NCI-H1105 treated with DMSO at 0.1 percent for 48 hours (cell line): ENCODE data around the gene BRSK2.

Experiments
- DNase-seq: peaks from one replicate; lab custom pipeline; 2025; lab: John Stamatoyannopoulos, UW

Gene BRSK2

DNA sequence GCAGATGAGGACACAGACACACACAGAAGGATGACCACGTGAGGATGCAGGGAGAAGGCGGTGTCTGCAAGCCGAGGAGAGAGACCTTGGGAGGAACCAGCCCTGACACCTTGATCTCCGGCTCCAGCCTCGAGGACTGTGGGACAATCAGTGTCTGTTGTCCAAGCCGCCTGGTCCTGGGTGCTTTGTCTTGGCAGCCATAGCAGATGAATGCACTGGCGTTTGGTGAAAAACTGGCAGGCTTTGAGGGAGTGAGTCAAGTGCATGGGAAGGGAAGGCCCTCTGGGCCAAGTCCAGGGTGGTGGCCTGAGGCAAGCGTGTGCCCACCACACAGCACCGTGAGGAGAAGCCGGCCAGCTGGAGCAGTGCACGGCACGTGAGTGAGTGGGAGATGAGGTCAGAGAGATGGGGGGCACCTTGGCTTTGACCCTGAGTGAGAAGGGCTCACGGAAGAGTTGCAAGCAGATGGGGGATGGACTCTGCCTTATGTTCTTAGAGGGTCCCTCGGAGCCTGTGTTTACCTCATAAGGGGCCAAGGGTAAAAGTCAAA, 12.4 kb upstream of the BRSK2 start:
- no peak for DNase-seq

DNA sequence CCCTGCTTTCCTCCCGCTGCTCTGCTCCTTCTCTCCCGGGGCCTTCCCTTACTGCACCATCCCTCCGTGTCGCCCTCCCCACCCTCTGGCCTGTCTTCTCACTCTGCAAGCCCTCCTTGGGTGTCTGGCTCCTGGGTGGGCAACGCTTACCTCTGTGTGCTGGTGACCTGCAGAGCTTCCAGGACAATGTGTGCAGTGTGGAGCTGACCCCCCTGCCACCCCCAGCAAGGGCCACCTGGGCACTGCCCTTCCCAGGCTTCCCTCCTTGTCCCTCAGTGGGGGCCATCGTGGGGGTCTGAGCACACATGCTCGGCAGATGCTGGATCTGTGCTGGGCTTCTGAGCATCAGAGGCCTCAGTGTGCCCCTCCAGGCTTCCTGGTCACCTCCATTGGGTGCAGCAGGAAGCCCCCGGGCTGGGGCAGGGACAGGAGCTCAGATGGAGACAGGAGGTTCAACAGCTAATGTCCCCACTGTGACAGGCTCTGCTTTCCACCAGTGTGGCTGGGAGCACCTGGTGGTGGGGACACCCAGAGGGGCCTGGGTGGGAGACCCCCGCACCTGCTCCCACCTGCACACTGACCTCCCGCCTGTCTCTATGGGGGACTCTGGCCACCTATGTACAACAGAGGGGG, 7.8 kb upstream of the BRSK2 start:
- DNase-seq: no peak

GRCh38 chr11:1382429-1382828, 7.3 kb upstream of the BRSK2 start:
- no peak for DNase-seq

- DNase-seq: peak; percentile 73
Measured at GRCh38 chr11:1382831-1383607, 6.7 kb upstream of the BRSK2 start.

GRCh38 chr11:1384199-1384970, 5.3 kb upstream of the BRSK2 start:
- no peak for DNase-seq

- DNase-seq: no peak
Measured at GRCh38 chr11:1387521-1387920, 2.2 kb upstream of the BRSK2 start.

- DNase-seq: no peak
Measured at GRCh38 chr11:1387961-1388762, 1.6 kb upstream of the BRSK2 start.

DNA sequence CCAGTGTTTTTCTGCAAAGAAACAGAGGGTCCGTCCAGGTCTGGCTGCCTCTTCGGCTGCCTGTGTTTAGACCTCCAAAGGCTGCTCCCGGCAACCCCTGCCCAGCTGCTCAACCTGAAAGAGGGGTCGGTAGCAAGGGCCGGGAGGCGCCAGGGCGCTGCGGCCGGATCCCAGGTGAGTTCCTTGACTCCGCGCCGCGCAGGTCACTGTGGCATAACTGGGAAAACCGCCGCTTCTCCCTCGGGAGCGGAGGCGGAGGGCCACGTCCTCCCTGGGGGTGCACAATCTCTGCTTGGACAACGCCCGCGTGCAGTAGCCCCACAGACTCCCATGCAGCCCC, 1.0 kb upstream of the BRSK2 start:
- DNase-seq: peak; percentile 16

GRCh38 chr11:1389103-1389931, 417 bp upstream of the BRSK2 start:
- peak; percentile 97 for DNase-seq

DNA sequence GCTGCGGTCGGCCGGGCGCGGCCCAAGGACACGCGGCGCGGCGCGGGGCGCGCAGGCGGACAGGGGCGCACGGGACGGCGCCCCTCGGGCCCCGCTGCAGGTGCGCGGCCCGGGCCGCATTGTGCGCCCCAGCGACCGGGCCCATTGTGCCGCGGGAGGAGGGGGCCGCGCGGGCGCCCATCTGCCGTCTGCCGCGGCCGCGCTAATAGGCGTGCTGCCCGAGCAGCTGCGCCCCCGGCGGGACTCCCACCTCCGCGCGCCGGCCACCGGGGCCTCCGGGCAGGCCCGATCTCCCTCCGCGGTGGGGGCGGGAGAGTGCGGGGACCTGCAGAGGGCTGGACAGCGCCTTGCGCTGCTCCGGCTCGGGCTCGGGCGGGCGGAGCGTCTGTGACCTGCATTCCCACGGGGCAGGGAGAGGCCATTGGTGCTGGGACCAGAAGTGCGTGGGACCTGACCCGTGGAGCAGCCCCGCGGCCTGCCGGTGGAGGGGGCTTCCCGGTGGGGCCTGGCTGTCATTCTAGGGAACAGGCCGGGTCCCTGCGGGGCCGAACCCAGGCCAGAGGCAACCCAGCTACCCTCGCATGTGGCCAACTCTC, 933 bp downstream of the BRSK2 start:
- DNase-seq: no peak

DNA sequence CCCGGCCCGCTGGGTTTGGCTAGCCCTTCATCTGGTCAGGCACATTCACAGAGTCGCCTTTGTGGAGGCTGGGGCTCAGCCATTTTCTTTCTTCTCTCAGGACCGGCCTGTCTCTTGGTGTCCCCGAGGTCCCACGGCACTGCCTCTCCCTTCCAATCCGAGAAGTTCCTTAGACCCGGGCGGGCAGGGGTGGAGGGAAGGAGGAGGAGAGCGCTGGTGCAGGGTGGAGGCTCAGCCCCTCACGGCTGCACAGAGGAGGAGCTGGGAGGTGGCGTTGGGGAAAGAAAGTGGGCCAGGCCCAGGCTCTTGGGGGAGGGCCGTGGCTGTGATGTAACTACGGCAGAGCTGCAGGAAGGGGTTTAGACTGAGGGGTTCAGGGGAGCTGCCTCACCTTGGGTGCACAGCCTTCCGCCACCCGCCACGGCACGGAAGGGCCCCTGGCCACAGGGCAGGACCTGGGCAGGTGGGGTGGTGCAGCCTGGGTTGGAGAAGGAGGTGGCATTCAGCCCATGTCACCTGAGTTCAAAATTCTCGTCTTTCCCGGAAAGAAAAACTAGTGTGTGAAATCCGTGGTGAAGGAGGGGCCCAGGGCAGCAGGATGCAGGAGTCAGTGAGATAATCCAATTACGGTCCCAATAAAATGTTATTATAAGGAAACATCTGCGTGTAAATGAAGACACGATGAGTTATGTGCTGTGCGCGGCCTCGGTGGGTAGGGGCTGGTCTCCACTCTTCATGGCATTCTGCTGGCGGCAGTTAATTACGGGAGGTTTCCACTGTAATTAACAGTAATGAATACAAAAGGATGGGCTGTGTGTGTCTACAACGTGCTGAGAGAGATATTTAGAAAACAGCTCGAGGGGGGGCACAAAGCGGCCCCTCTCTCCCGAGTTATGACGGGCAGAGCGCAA, 1.7 kb downstream of the BRSK2 start:
- peak; percentile 72 for DNase-seq

DNA sequence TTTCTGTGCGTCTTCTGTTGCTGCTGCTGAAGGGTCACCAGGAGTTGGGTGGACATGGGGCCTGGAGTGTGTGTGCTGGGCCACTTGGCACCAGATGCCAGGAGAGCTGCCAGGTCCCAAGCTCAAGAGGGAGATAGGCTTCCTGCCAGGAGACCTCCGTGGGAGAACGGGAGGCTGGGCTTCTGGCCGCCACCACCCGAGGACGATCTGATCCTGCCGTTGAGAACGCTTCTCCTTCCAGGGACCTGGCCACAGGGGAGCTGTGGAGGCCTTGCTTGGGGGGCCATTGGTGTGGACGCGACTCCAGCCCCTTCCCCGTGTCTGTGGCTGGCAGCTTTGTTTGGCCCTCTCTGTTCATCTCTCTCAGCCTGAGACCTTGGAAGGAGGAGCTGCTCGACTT, 2.4 kb downstream of the BRSK2 start:
- peak; percentile 72 for DNase-seq

- no peak for DNase-seq
Measured at GRCh38 chr11:1392561-1392960, 2.8 kb downstream of the BRSK2 start.

DNA sequence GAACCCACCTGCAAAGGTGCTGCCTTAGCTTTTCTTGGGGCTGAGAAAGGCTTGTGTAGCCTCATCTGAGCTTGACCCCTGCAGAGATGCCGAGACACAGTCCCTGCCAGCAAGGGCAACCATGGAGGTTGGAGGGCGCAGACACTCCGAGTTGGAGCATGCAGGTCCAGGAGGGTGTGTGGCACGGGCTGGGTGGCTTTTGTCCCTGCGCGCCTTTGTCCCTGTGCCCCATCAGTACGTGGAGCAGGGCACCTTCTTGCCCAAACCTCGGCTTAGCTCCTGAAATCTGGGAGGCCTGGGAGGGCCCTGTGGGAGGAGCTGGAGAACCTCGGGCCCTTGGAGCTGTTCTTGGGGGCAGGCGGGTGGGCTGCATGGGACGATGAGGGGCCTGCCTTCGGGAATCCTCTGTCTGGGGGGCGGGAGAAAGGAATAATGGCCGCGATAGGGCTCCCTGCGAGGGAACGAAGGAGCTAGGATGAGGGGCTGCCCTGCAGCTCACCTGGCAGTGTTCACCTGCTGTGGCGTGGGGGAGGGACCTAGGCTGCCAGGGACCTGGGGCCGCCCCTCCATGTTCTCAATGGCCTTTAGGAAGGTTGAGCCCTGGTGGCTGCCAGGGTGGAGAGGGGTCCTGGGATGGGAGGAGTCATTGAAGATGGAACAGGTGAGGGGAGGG, 3.4 kb downstream of the BRSK2 start:
- DNase-seq: no peak

GRCh38 chr11:1394936-1395772, 5.4 kb downstream of the BRSK2 start:
- no peak for DNase-seq

- no peak for DNase-seq
Measured at GRCh38 chr11:1395773-1396374, 6.1 kb downstream of the BRSK2 start.

DNA sequence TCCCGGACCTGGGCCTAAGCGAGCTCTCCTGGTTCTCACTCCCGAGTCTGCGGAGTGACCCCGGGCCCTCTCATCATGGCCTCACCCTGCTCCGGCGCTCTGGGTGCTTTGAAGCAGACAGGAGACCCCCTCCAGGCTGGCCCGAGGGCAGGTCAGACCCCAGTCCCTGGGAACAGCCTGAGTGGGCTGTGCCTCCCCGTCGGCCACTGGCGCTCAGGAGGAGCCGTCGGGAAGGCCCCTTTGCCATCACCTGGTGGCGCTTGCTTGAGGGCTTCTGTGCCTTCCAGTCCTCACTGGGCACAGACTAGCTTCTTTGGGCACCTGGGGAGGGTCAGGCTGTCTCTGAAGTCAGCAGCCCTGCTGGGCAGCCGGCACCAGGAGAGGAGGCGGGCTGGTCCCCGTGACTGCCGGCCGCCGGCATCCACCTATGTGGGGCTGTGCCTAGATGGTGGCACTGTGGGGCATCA, 6.7 kb downstream of the BRSK2 start:
- DNase-seq: no peak
